Fibroblast of the aortic adventitia (primary cell): ENCODE measurements around the gene BRPF1. TPM values are rescaled to one million over a fixed set of nuclear protein-coding genes. Genes with fewer than 3 reads are reported as not detected.

ENCODE experiments used
- DNase-seq: peaks from one replicate; pipeline ENCODE4 v3.0.0-alpha.2; 2010; ENCODE audit warnings: low read depth
- H3K4me3 ChIP-seq: 2 replicates; pipeline ENCODE4 v1.5.1; 2011; ENCODE audit warnings: low read depth, mild to moderate bottlenecking, control low read depth, low read length, moderate library complexity
- CTCF ChIP-seq: IDR thresholded peaks from 2 replicates; pipeline ENCODE4 v1.5.1; 2011; ENCODE audit warnings: mild to moderate bottlenecking, low read length, control low read depth, inconsistent platforms; ENCODE audit not compliant: insufficient read depth
- total RNA-seq: library from RNA; depleted of rRNA; stranded (reverse); fragments of >200 nt; gene quantifications from 2 replicates; pipeline ENCODE4 v1.2.3, GENCODE V29; 2012; ENCODE audit warnings: low replicate concordance

Gene BRPF1
- total RNA-seq, 1 donor = 13.9 TPM

GRCh38 chr3:9692416-9692815 is 39.1 kb upstream of the BRPF1 start:
- no peak for TF ChIP-seq CTCF
- no peak for DNase-seq
- H3K4me3 ChIP-seq = no peak overlapping the region

GRCh38 chr3:9695345-9695744 is 36.2 kb upstream of the BRPF1 start:
- DNase-seq = no peak
- no peak overlapping the region for H3K4me3 ChIP-seq
- TF ChIP-seq CTCF = no peak

GRCh38 chr3:9695746-9696145 is 35.8 kb upstream of the BRPF1 start:
- H3K4me3 ChIP-seq = no peak overlapping the region
- no peak for DNase-seq
- TF ChIP-seq CTCF = no peak

GRCh38 chr3:9696480-9697220 is 34.9 kb upstream of the BRPF1 start:
- no peak overlapping the region for H3K4me3 ChIP-seq
- TF ChIP-seq CTCF = no peak
- no peak for DNase-seq

GRCh38 chr3:9697892-9698291 is 33.6 kb upstream of the BRPF1 start:
- DNase-seq = no peak
- TF ChIP-seq CTCF = no peak
- no peak overlapping the region for H3K4me3 ChIP-seq

- TF ChIP-seq CTCF = no peak
- DNase-seq = no peak
Observed at GRCh38 chr3:9698293-9698692, 33.2 kb upstream of the BRPF1 start.

GRCh38 chr3:9700536-9700935 is 31.0 kb upstream of the BRPF1 start:
- no peak overlapping the region for H3K4me3 ChIP-seq
- no peak for DNase-seq
- TF ChIP-seq CTCF = no peak

More at GRCh38 chr3:9698293-9698692, 33.2 kb upstream of the BRPF1 start:
- no peak overlapping the region for H3K4me3 ChIP-seq
